DMS79 treated with DMSO at 0.1 percent for 48 hours (cell line): ENCODE results near the gene SLC7A4.

Source experiments
- DNase-seq: peaks from one replicate; lab custom pipeline; 2025; lab: John Stamatoyannopoulos, UW

SLC7A4 gene

GRCh38 chr22:20986365-20986764, 46.0 kb downstream of the SLC7A4 start:
- no peak for DNase-seq

- DNase-seq: no peak
These were observed 46.6 kb downstream of the SLC7A4 start for GRCh38 chr22:20985720-20986119.

GRCh38 chr22:20983081-20983771, 49.1 kb downstream of the SLC7A4 start:
- DNase-seq: no peak

GRCh38 chr22:20982563-20982882, 49.8 kb downstream of the SLC7A4 start:
- no peak for DNase-seq

GRCh38 chr22:20981787-20982562, 50.4 kb downstream of the SLC7A4 start, which contains the start of gene LZTR1:
Gene LZTR1, plus strand, starts transcription at chr22:20982297. Its CDS starts 75 bp downstream, at chr22:20982372.
- DNase-seq: peak; percentile 16

- no peak for DNase-seq
These were observed 51.2 kb downstream of the SLC7A4 start for GRCh38 chr22:20980938-20981722.

- no peak for DNase-seq
These were observed 51.8 kb downstream of the SLC7A4 start for GRCh38 chr22:20980523-20980922.

- no peak for DNase-seq
These were observed 52.4 kb downstream of the SLC7A4 start for GRCh38 chr22:20979940-20980453.

- no peak for DNase-seq
These were observed 53.0 kb downstream of the SLC7A4 start for GRCh38 chr22:20979243-20979809.
